H1 (cell line): ENCODE results near the gene ICAM3. TPM values are rescaled to one million over a fixed set of nuclear protein-coding genes. Genes with fewer than 3 reads are reported as not detected.

Source experiments
- ASH2L ChIP-seq: fragments of 200-600, 300-600 bp; sonication (generic); IDR thresholded peaks from one replicate; pipeline ENCODE4 v1.7.1; 2017; ENCODE audit warnings: low read length
- ATF3 ChIP-seq: IDR thresholded peaks from 2 replicates; pipeline ENCODE4 v1.6.1; 2011; ENCODE audit warnings: low read depth, mild to moderate bottlenecking, low read length; ENCODE audit not compliant: insufficient read depth
- BACH1 ChIP-seq: IDR thresholded peaks from 2 replicates; pipeline ENCODE4 v1.6.1; 2012; ENCODE audit warnings: low read length, improper control_type of control experiment
- BRCA1 ChIP-seq: IDR thresholded peaks from 2 replicates; pipeline ENCODE4 v1.6.1; 2012; ENCODE audit warnings: low read depth, low read length, improper control_type of control experiment
- CBX8 ChIP-seq: fragments of 300-800, 300-1000 bp; sonication (generic); IDR thresholded peaks from 2 replicates; pipeline ENCODE4 v1.7.1; 2016; ENCODE audit warnings: low read depth, low read length, borderline replicate concordance
- CEBPB ChIP-seq: IDR thresholded peaks from 2 replicates; pipeline ENCODE4 v1.6.1; 2012; ENCODE audit warnings: low read depth, low read length
- CHD2 ChIP-seq: IDR thresholded peaks from 2 replicates; pipeline ENCODE4 v1.6.1; 2012; ENCODE audit warnings: low read length, improper control_type of control experiment
- EP300 ChIP-seq, 2 experiments: IDR thresholded peaks; 1 replicate in 1 of 2; 2 replicates in 1 of 2; pipeline ENCODE4 v1.6.1; 2011 to 2012; ENCODE audit warnings: low read depth in 2 of 2, low read length in 2 of 2, mild to moderate bottlenecking in 2 of 2, borderline replicate concordance in 1 of 2, inconsistent platforms in 1 of 2, moderate library complexity in 1 of 2
- EZH2 ChIP-seq: fragments of 200-600 bp; sonication (generic); IDR thresholded peaks from 2 replicates; pipeline ENCODE4 v1.7.1; 2012; ENCODE audit warnings: low read depth, mild to moderate bottlenecking, moderate library complexity, low read length, inconsistent platforms; ENCODE audit not compliant: severe bottlenecking
- GABPA ChIP-seq: IDR thresholded peaks from 2 replicates; pipeline ENCODE4 v1.6.1; 2011; ENCODE audit warnings: mild to moderate bottlenecking, low read length, moderate library complexity, borderline replicate concordance; ENCODE audit not compliant: insufficient read depth
- JUN ChIP-seq: IDR thresholded peaks from 2 replicates; pipeline ENCODE4 v1.6.1; 2011; ENCODE audit warnings: low read depth, mild to moderate bottlenecking, improper control_type of control experiment, low read length
- KDM4A ChIP-seq: IDR thresholded peaks from one replicate; pipeline ENCODE4 v1.7.1; 2012; ENCODE audit warnings: low read depth, mild to moderate bottlenecking, moderate library complexity, low read length, inconsistent platforms; ENCODE audit not compliant: severe bottlenecking
- NANOG ChIP-seq: IDR thresholded peaks from 2 replicates; pipeline ENCODE4 v1.6.1; 2011; ENCODE audit warnings: low read length, low read depth, mild to moderate bottlenecking, inconsistent platforms; ENCODE audit not compliant: insufficient read depth, poor library complexity, severe bottlenecking
- POU5F1 ChIP-seq: IDR thresholded peaks from 2 replicates; pipeline ENCODE4 v1.6.1; 2011; ENCODE audit warnings: low read depth, mild to moderate bottlenecking, low read length, moderate library complexity
- RNF2 ChIP-seq: fragments of 200-900, 300-1000 bp; sonication (generic); IDR thresholded peaks from 2 replicates; pipeline ENCODE4 v1.7.1; 2016; ENCODE audit warnings: borderline replicate concordance, low read depth, mild to moderate bottlenecking, antibody characterized with exemption, low read length; ENCODE audit not compliant: poor library complexity, severe bottlenecking; ENCODE audit errors: missing control alignments
- RXRA ChIP-seq: IDR thresholded peaks from 2 replicates; pipeline ENCODE4 v1.6.1; 2011; ENCODE audit warnings: low read depth, mild to moderate bottlenecking, low read length, moderate library complexity; ENCODE audit not compliant: insufficient read depth
- SIRT6 ChIP-seq: IDR thresholded peaks from one replicate; pipeline ENCODE4 v1.7.1; 2012; ENCODE audit warnings: low read length, inconsistent platforms
- SRF ChIP-seq: IDR thresholded peaks from 2 replicates; pipeline ENCODE4 v1.6.1; 2011; ENCODE audit warnings: mild to moderate bottlenecking, low read depth, low read length, moderate library complexity
- TAF1 ChIP-seq: IDR thresholded peaks from 2 replicates; pipeline ENCODE4 v1.6.1; 2011; ENCODE audit warnings: mild to moderate bottlenecking, low read depth, low read length
- USF2 ChIP-seq: IDR thresholded peaks from 2 replicates; pipeline ENCODE4 v1.6.1; 2011; ENCODE audit warnings: low read length, improper control_type of control experiment
- YY1 ChIP-seq: IDR thresholded peaks from 2 replicates; pipeline ENCODE4 v1.6.1; 2011; ENCODE audit warnings: low read depth, mild to moderate bottlenecking, low read length
- ZNF274 ChIP-seq: IDR thresholded peaks from 2 replicates; pipeline ENCODE4 v1.7.0; 2012; ENCODE audit warnings: low read length, borderline replicate concordance; ENCODE audit errors: extremely low read depth
- polyA plus RNA-seq, 7 experiments: library from polyadenylated mRNA; depleted of rRNA in 3 of 7; stranded (reverse) in 5 of 7; unstranded in 2 of 7; fragments of >200 nt in 5 of 7; fragments of 200-250 nt in 2 of 7; gene quantifications; 1 replicate in 5 of 7; 2 replicates in 1 of 7; 4 replicates in 1 of 7; pipeline versions ENCODE4 v1.2.1 to v1.2.3, GENCODE V29; 2011 to 2013; ENCODE audit warnings: missing spikeins in 2 of 7, mixed read lengths in 2 of 7
- total RNA-seq: library from RNA; stranded (reverse); fragmentation: NEBNext Ultra II Directional; extraction: Animal tissue kit (Norgen Biotek cat#: 25700); gene quantifications from 2 replicates; pipeline ENCODE4 v1.2.1, GENCODE V29; 2021
- TF ChIP-seq, protein P1 (sequence below): IDR thresholded peaks from 2 replicates; pipeline ENCODE4 v1.6.1; 2012; ENCODE audit warnings: inconsistent platforms

The ICAM3 gene
- total and polyA plus RNA-seq, 2 of the 8 experiments (the other 6 are each of a cell fraction or from before 2014, with no cell fraction given), result 15.4 to 16.5 TPM

DNA sequence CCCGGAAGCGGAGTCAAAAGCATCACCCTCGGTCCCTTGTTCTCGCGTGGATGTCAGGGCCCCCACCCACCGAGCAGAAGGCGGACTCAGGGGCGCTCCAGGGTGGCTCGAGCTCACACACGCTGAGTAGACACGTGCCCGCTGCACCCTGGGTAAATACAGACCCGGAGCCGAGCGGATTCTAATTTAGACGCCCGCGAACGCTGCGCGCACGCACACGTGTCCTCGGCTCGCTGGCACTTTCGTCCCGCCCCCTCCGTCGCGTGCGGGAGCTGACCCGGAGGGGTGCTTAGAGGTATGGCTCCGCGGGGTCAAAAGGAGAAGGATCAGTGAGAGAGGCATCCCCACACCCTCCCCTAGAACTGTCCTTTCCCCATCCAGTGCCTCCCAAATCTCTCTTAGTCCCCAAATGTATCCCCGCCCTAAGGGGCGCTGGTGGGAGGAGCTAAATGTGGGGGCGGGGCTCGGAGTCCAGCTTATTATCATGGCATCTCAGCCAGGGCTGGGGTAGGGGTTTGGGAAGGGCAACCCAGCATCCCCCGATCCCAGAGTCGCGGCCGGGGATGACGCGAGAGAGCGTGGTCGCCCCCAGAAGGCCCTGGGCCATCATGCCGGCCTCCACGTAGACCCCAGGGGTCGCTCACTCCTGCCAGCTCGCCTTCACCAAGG, 50.1 kb downstream of the ICAM3 start (continued):
- TF ChIP-seq, protein P1, sequence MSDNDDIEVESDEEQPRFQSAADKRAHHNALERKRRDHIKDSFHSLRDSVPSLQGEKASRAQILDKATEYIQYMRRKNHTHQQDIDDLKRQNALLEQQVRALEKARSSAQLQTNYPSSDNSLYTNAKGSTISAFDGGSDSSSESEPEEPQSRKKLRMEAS, result peak; percentile 94
- 0 out of 2 replicates have a peak, but pooled peaks have one; percentile 33 for TF ChIP-seq YY1
- no peak for TF ChIP-seq POU5F1
- TF ChIP-seq RNF2, result no peak
- TF ChIP-seq EZH2, result no peak
- TF ChIP-seq SIRT6, result no peak
- peak; percentile 65 for TF ChIP-seq USF2
- TF ChIP-seq ASH2L, result no peak
- no peak for TF ChIP-seq ZNF274
- no peak for TF ChIP-seq CHD2
- TF ChIP-seq CBX8, result no peak
- 0 out of 2 replicates have a peak, but pooled peaks have one; percentile 31 for TF ChIP-seq TAF1
- TF ChIP-seq GABPA, result no peak
- TF ChIP-seq NANOG, result no peak
- peak; percentile 34; the same call in 1 of the 2 replicates for TF ChIP-seq SRF
- TF ChIP-seq JUN, result no peak
- no peak for TF ChIP-seq BRCA1
- TF ChIP-seq RXRA, result no peak
- no peak for TF ChIP-seq EP300 (IDR thresholded peaks at IDR 0.05; ENCODE audit: borderline replicate concordance in 1 of 2, low read depth in 2 of 2, low read length in 2 of 2)
- TF ChIP-seq ATF3, result 0 out of 2 replicates have a peak, but pooled peaks have one; percentile 21
- TF ChIP-seq CEBPB, result no peak
- TF ChIP-seq BACH1, result no peak
- peak; percentile 44 for TF ChIP-seq KDM4A
